Endodermal cell (in vitro differentiated cells): Measurements from ENCODE around the gene WDR45. TPM values are rescaled to one million over a fixed set of nuclear protein-coding genes. Genes with fewer than 3 reads are reported as not detected.

Experiments used
- DNase-seq: peaks from one replicate; pipeline ENCODE4 v3.0.0-alpha.2; 2017
- H3K27ac ChIP-seq: 2 replicates; pipeline ENCODE4 v1.5.1; 2013; ENCODE audit warnings: mild to moderate bottlenecking, low read depth, low read length, moderate library complexity
- H3K27me3 ChIP-seq: 2 replicates; pipeline ENCODE4 v1.6.1; 2013; ENCODE audit warnings: mild to moderate bottlenecking, low read length, moderate library complexity; ENCODE audit not compliant: insufficient read depth, control insufficient read depth, poor library complexity, severe bottlenecking
- H3K36me3 ChIP-seq: 2 replicates; pipeline ENCODE4 v1.7.0; 2013; ENCODE audit warnings: mild to moderate bottlenecking, low read length, moderate library complexity; ENCODE audit not compliant: control insufficient read depth, insufficient read depth
- H3K4me1 ChIP-seq: one replicate; pipeline ENCODE4 v1.7.0; 2013; ENCODE audit warnings: low read length; ENCODE audit not compliant: control insufficient read depth, insufficient read depth
- H3K4me3 ChIP-seq: 2 replicates; pipeline ENCODE4 v1.5.1; 2013; ENCODE audit warnings: mild to moderate bottlenecking, low read length, moderate library complexity
- H3K9ac ChIP-seq: 2 replicates; pipeline ENCODE4 v1.6.1; 2013; ENCODE audit warnings: mild to moderate bottlenecking, low read length, moderate library complexity; ENCODE audit not compliant: poor library complexity, severe bottlenecking; ENCODE audit errors: extremely low read depth
- H3K9me3 ChIP-seq: 2 replicates; pipeline ENCODE4 v1.6.1; 2013; ENCODE audit warnings: mild to moderate bottlenecking, low read length, moderate library complexity; ENCODE audit not compliant: control insufficient read depth
- H3K27ac Mint-ChIP-seq: 2 replicates; pipeline ENCODE4 v1.8.0; 2020; ENCODE audit warnings: mixed read lengths
- H3K27me3 Mint-ChIP-seq: 2 replicates; pipeline ENCODE4 v1.8.0; 2021; ENCODE audit warnings: mild to moderate bottlenecking, mixed read lengths; ENCODE audit not compliant: insufficient read depth
- H3K36me3 Mint-ChIP-seq: 2 replicates; pipeline ENCODE4 v1.8.0; 2020; ENCODE audit warnings: low read depth, mixed read lengths
- H3K4me1 Mint-ChIP-seq: 2 replicates; pipeline ENCODE4 v1.8.0; 2020; ENCODE audit warnings: mixed read lengths
- H3K4me3 Mint-ChIP-seq: 2 replicates; pipeline ENCODE4 v1.8.0; 2020; ENCODE audit warnings: mild to moderate bottlenecking, moderate library complexity, mixed read lengths
- H3K9me3 Mint-ChIP-seq: 2 replicates; pipeline ENCODE4 v1.8.0; 2020; ENCODE audit warnings: mild to moderate bottlenecking, mixed read lengths
- WGBS, 2 experiments: methylation state at CpG; one replicate each; pipeline versions ENCODE4 v1.1.5 to v1.1.7; 2013; ENCODE audit warnings: missing lambda C conversion rate in 2 of 2, mixed read lengths in 1 of 2; ENCODE audit not compliant: insufficient coverage in 1 of 2, insufficient read length in 1 of 2; 5-methylcytosine and 5-hydroxymethylcytosine counted together
- total RNA-seq, 2 donors: library from RNA; stranded (reverse); fragmentation: NEBNext Ultra II Directional in 1 of 2; extraction: Animal tissue kit (Norgen Biotek cat#: 25700) in 1 of 2; gene quantifications; 2 replicates in 1 of 2; 3 replicates in 1 of 2; pipeline ENCODE4 v1.2.1, GENCODE V29; 2021
- TF ChIP-seq, protein P1 (sequence below): fragments of 200-600 bp; sonication (generic); conservative IDR thresholded peaks from 2 replicates; pipeline ENCODE4 v1.5.0; 2021; ENCODE audit warnings: antibody characterized with exemption, mild to moderate bottlenecking

WDR45 gene
- total RNA-seq, 2 donors from 2014 or later: 29.8 to 42.5 TPM

DNA sequence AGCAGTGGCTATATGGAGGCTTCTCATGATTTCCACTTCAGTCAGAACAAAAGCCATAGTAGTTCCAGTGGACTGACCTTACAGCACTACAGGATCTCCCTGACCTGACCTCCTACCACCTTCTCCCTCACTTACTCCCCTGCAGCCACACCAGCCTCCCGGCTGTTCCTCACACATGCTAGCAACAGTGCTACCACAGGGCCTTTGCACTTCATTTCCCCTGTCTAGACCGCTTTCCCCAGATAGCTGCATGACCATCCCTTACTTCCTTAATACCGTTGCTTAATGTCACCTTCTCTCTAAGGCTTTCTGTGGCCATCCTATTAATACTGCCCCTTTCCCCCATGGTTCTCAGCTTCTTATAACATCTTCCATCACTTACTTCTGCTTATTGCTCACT is 30.7 kb upstream of the WDR45 start:
- H3K4me3 Mint-ChIP-seq: no peak overlapping the region
- H3K36me3 ChIP-seq: peaks cover 3% of the 10 kb centered on the region
- H3K27ac Mint-ChIP-seq: no peak overlapping the region
- H3K4me1 ChIP-seq: no peaks in the 10 kb centered on the region
- H3K4me1 Mint-ChIP-seq: no peaks in the 10 kb centered on the region
- WGBS, 2 experiments: 92 to 100% methylated on average over 3 of the region's 3 CpGs
- no peak overlapping the region for H3K4me3 ChIP-seq
- no peaks in the 10 kb centered on the region for H3K27me3 Mint-ChIP-seq
- H3K36me3 Mint-ChIP-seq: peaks cover 14% of the 10 kb centered on the region
- peaks cover 50% of the 10 kb centered on the region for H3K9me3 Mint-ChIP-seq
- no peaks in the 10 kb centered on the region for H3K27me3 ChIP-seq
- DNase-seq: no peak
- H3K9me3 ChIP-seq: no peaks in the 10 kb centered on the region
- no peak overlapping the region for H3K27ac ChIP-seq
- no peak overlapping the region for H3K9ac ChIP-seq
- TF ChIP-seq, protein P1, sequence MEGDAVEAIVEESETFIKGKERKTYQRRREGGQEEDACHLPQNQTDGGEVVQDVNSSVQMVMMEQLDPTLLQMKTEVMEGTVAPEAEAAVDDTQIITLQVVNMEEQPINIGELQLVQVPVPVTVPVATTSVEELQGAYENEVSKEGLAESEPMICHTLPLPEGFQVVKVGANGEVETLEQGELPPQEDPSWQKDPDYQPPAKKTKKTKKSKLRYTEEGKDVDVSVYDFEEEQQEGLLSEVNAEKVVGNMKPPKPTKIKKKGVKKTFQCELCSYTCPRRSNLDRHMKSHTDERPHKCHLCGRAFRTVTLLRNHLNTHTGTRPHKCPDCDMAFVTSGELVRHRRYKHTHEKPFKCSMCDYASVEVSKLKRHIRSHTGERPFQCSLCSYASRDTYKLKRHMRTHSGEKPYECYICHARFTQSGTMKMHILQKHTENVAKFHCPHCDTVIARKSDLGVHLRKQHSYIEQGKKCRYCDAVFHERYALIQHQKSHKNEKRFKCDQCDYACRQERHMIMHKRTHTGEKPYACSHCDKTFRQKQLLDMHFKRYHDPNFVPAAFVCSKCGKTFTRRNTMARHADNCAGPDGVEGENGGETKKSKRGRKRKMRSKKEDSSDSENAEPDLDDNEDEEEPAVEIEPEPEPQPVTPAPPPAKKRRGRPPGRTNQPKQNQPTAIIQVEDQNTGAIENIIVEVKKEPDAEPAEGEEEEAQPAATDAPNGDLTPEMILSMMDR: no peak

DNA sequence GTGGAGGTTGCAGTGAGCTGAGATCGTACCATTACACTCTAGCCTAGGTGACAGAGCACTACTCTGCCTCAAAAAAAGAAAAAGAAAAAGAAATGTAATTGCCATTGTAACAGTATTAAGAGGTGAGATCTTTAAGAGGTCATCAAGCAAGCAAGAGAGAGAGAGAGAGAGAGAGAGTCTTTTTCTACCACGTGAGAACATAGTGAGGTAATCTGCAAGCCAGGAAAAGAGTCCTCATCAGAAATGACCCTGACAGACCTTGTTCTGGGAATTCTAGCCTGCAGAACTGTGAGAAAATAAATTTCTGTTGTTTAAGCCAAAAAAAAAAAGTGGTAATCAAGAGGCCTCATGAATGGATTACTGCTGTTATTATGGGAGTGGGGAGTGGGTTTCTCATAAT is 29.0 kb upstream of the WDR45 start:
- Mint-ChIP-seq H3K36me3 (peaks cover 13% of the 10 kb centered on the region), H3K9me3 (peaks cover 52% of the 10 kb centered on the region), H3K4me1 (no peaks in the 10 kb centered on the region), H3K27ac (no peak overlapping the region), H3K4me3 (no peak overlapping the region), H3K27me3 (no peaks in the 10 kb centered on the region)
- Histone ChIP-seq H3K9ac (no peak overlapping the region), H3K27ac (no peak overlapping the region), H3K36me3 (peaks cover 3% of the 10 kb centered on the region), H3K4me3 (no peak overlapping the region), H3K4me1 (no peaks in the 10 kb centered on the region), H3K9me3 (no peaks in the 10 kb centered on the region), H3K27me3 (no peaks in the 10 kb centered on the region)
- no peak for DNase-seq
- 80 to 100% methylated on average over 1 of the region's 2 CpGs for WGBS, 2 experiments
- TF ChIP-seq, protein P1: no peak

DNA sequence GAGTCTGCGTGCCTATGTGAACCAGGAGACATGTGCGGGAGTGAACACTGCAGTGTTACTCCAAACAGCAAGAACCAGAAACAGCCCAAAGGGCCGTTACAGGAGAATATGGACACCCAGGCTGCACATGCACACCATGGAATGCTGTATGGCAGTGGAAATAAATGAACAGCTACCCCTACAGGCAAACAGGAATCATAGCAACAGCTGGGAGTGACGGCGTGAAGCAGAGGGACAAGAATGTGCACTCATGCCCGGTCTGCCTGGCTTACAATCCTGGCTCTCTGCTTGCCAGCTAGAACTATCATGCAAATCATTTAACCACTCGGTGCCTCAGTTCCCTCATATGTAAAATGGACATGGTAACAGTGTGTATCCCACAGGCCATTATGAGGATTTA is 27.2 kb upstream of the WDR45 start:
- Mint-ChIP-seq H3K36me3 (peaks cover 13% of the 10 kb centered on the region), H3K4me3 (no peak overlapping the region), H3K27me3 (no peaks in the 10 kb centered on the region), H3K27ac (no peak overlapping the region), H3K4me1 (no peaks in the 10 kb centered on the region), H3K9me3 (peaks cover 58% of the 10 kb centered on the region)
- Histone ChIP-seq H3K9me3 (no peaks in the 10 kb centered on the region), H3K4me3 (no peak overlapping the region), H3K27ac (no peak overlapping the region), H3K4me1 (no peaks in the 10 kb centered on the region), H3K9ac (no peak overlapping the region), H3K36me3 (no peaks in the 10 kb centered on the region), H3K27me3 (no peaks in the 10 kb centered on the region)
- peak; percentile 59 for DNase-seq
- WGBS, 2 experiments: 88 to 100% methylated on average over 1 to 7 of the region's 7 CpGs
- TF ChIP-seq, protein P1: peak; percentile 61
